ENCODE results near the gene SMCO2.

Gene SMCO2

DNA sequence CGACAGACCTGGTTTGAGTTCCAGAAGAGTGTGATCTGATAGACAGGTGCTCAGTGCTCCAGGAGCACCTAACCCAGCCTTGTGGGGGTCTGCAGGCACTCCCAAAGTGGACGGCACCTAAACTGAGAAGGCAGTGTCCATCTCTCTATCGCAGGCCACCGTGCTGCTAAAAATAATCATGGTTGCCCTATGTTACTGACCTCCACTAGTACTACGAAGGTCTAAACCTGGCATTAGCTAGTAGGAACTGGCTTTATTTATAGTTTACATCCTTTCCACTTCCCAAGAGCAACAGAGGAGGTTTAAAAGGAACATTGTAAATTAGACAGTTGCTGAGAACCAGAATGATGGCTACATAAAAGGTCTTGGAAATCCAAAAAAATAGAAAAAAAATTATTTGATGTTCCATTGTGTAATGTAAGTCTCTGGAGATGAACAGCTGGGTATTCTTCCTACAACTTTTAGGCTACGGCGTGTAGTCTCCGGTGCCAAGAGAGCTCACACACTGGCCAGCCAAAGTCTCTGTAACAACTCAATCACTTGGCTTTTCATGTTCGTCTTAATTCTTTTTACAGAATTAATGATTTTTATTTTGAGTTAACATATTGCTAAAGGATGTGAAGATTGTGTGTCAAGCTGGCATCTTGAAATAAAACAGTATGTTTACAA, 104.8 kb downstream of the SMCO2 start:
- DNase-seq (ENCODE audit: low read depth, low spot score), result no peak

All from activated CD4-positive, CD25-positive, alpha-beta regulatory T cell treated with anti-CD3 and anti-CD28 coated beads, Interleukin-2, amount 50 U/mL, for 16 hours (primary cell).